H9 (cell line): ENCODE results near the gene DPP6. TPM values are rescaled to one million over a fixed set of nuclear protein-coding genes. Genes with fewer than 3 reads are reported as not detected.
"Not testable (repeated sequence)": the region's sequence is repeated elsewhere in the genome, so short reads cannot be mapped to it uniquely, and the experiment has no call there.

Source experiments
- DNase-seq: peaks from one replicate; pipeline ENCODE4 v3.0.0-alpha.2; 2017
- H2AFZ ChIP-seq: one replicate; pipeline ENCODE4 v1.6.1; 2013; ENCODE audit warnings: mild to moderate bottlenecking, low read length, control low read depth, moderate library complexity
- H2AK5ac ChIP-seq: 2 replicates; pipeline ENCODE4 v1.6.1; 2013; ENCODE audit warnings: low read length, control low read depth, mixed read lengths; ENCODE audit not compliant: insufficient read length
- H2BK120ac ChIP-seq: one replicate; pipeline ENCODE4 v1.6.1; 2013; ENCODE audit warnings: low read depth, mild to moderate bottlenecking, low read length, control low read depth, inconsistent platforms; ENCODE audit not compliant: poor library complexity, severe bottlenecking
- H2BK12ac ChIP-seq: 2 replicates; pipeline ENCODE4 v1.6.1; 2013; ENCODE audit warnings: low read length, control low read depth, mixed read lengths, low read depth; ENCODE audit not compliant: insufficient read length
- H2BK15ac ChIP-seq: 2 replicates; pipeline ENCODE4 v1.6.1; 2013; ENCODE audit warnings: low read depth, low read length, control low read depth
- H2BK20ac ChIP-seq: one replicate; pipeline ENCODE4 v1.6.1; 2013; ENCODE audit warnings: low read depth, mild to moderate bottlenecking, low read length, control low read depth, inconsistent platforms; ENCODE audit not compliant: poor library complexity, severe bottlenecking
- H2BK5ac ChIP-seq: 2 replicates; pipeline ENCODE4 v1.6.1; 2013; ENCODE audit warnings: low read length, control low read depth, mixed read lengths; ENCODE audit not compliant: insufficient read length
- H3K14ac ChIP-seq: 2 replicates; pipeline ENCODE4 v1.6.1; 2013; ENCODE audit warnings: low read length, control low read depth; ENCODE audit not compliant: insufficient read depth
- H3K18ac ChIP-seq: 2 replicates; pipeline ENCODE4 v1.6.1; 2013; ENCODE audit warnings: low read depth, mild to moderate bottlenecking, mixed read lengths, low read length, control low read depth; ENCODE audit not compliant: insufficient read length
- H3K23ac ChIP-seq: 2 replicates; pipeline ENCODE4 v1.6.1; 2013; ENCODE audit warnings: low read length, control low read depth, mixed read lengths, low read depth; ENCODE audit not compliant: insufficient read length
- H3K23me2 ChIP-seq: 2 replicates; pipeline ENCODE4 v1.6.1; 2013; ENCODE audit warnings: low read depth, mild to moderate bottlenecking, mixed read lengths, low read length, control low read depth; ENCODE audit not compliant: insufficient read length, poor library complexity, severe bottlenecking
- H3K27ac ChIP-seq: 2 replicates; pipeline ENCODE4 v1.5.1; 2013; ENCODE audit warnings: low read length, control low read depth, mixed read lengths, low read depth; ENCODE audit not compliant: insufficient read length
- H3K27me3 ChIP-seq: 2 replicates; pipeline ENCODE4 v1.6.1; 2013; ENCODE audit warnings: low read length, control low read depth, inconsistent platforms; ENCODE audit not compliant: insufficient read depth
- H3K4ac ChIP-seq: 2 replicates; pipeline ENCODE4 v1.6.1; 2013; ENCODE audit warnings: low read depth, mild to moderate bottlenecking, control low read depth, inconsistent platforms, low read length, moderate library complexity
- H3K4me1 ChIP-seq: 2 replicates; pipeline ENCODE4 v1.6.1; 2013; ENCODE audit warnings: low read length, control low read depth, inconsistent platforms; ENCODE audit not compliant: insufficient read depth
- H3K4me2 ChIP-seq: 2 replicates; pipeline ENCODE4 v1.6.1; 2013; ENCODE audit warnings: low read length, control low read depth, mixed read lengths; ENCODE audit not compliant: insufficient read length, insufficient read depth
- H3K56ac ChIP-seq: 2 replicates; pipeline ENCODE4 v1.6.1; 2013; ENCODE audit warnings: low read depth, mild to moderate bottlenecking, mixed read lengths, low read length, control low read depth; ENCODE audit not compliant: insufficient read length
- H3K79me1 ChIP-seq: 2 replicates; pipeline ENCODE4 v1.6.1; 2013; ENCODE audit warnings: low read depth, mild to moderate bottlenecking, moderate library complexity, low read length, control low read depth, inconsistent platforms; ENCODE audit not compliant: insufficient read depth, poor library complexity, severe bottlenecking
- H3K79me2 ChIP-seq: 2 replicates; pipeline ENCODE4 v1.6.1; 2013; ENCODE audit warnings: low read length, control low read depth, inconsistent platforms; ENCODE audit not compliant: insufficient read depth
- H3K9ac ChIP-seq: 2 replicates; pipeline ENCODE4 v1.6.1; 2013; ENCODE audit warnings: low read length, control low read depth, mixed read lengths; ENCODE audit not compliant: insufficient read length; ENCODE audit errors: extremely low read depth
- H3K9me3 ChIP-seq: one replicate; pipeline ENCODE4 v1.6.1; 2013; ENCODE audit warnings: low read depth, low read length, inconsistent platforms; ENCODE audit not compliant: control insufficient read depth
- H3T11ph ChIP-seq: one replicate; pipeline ENCODE4 v1.6.1; 2013; ENCODE audit warnings: mild to moderate bottlenecking, low read length, control low read depth, inconsistent platforms
- H4K20me1 ChIP-seq: one replicate; pipeline ENCODE4 v1.6.1; 2013; ENCODE audit not compliant: control insufficient read depth, insufficient read length, insufficient read depth
- H4K5ac ChIP-seq: 2 replicates; pipeline ENCODE4 v1.6.1; 2013; ENCODE audit warnings: low read depth, mild to moderate bottlenecking, mixed read lengths, low read length, control low read depth; ENCODE audit not compliant: insufficient read length
- H4K8ac ChIP-seq: replicated peaks from 2 replicates; pipeline ENCODE4 v1.6.1; 2013; ENCODE audit warnings: low read length, control low read depth, mixed read lengths, low read depth; ENCODE audit not compliant: insufficient read length
- H4K91ac ChIP-seq: 2 replicates; pipeline ENCODE4 v1.6.1; 2013; ENCODE audit warnings: low read depth, mild to moderate bottlenecking, moderate library complexity, mixed read lengths, low read length, control low read depth; ENCODE audit not compliant: insufficient read length
- H3K27ac Mint-ChIP-seq, 3 experiments: 2 replicates in 2 of 3; 3 replicates in 1 of 3; pipeline ENCODE4 v1.8.0; 2020 to 2021; ENCODE audit warnings: mixed read lengths in 3 of 3, mild to moderate bottlenecking in 1 of 3, moderate library complexity in 1 of 3
- H3K27me3 Mint-ChIP-seq: 2 replicates; pipeline ENCODE4 v1.8.0; 2021; ENCODE audit warnings: low read depth, mild to moderate bottlenecking, moderate library complexity, mixed read lengths
- H3K36me3 Mint-ChIP-seq, 3 experiments: 2 replicates in 2 of 3; 3 replicates in 1 of 3; pipeline ENCODE4 v1.8.0; 2020 to 2021; ENCODE audit warnings: low read depth in 3 of 3, mixed read lengths in 3 of 3; ENCODE audit not compliant: insufficient read depth in 1 of 3
- H3K4me1 Mint-ChIP-seq, 2 experiments: 2 replicates each; pipeline ENCODE4 v1.8.0; 2020; ENCODE audit warnings: mixed read lengths in 2 of 2
- H3K4me3 Mint-ChIP-seq, 2 experiments: 2 replicates in 1 of 2; 3 replicates in 1 of 2; pipeline ENCODE4 v1.8.0; 2020 to 2021; ENCODE audit warnings: mild to moderate bottlenecking in 2 of 2, mixed read lengths in 2 of 2, moderate library complexity in 1 of 2
- H3K9me3 Mint-ChIP-seq, 2 experiments: 2 replicates in 1 of 2; 3 replicates in 1 of 2; pipeline ENCODE4 v1.8.0; 2020; ENCODE audit warnings: mild to moderate bottlenecking in 2 of 2, mixed read lengths in 2 of 2, moderate library complexity in 1 of 2
- WGBS: extraction: QIAGEN DNeasy Blood & Tissue Kit; methylation state at CpG from one replicate; pipeline ENCODE4 v1.1.7; 2013; ENCODE audit warnings: missing lambda C conversion rate, low lambda C conversion rate, mixed read lengths; ENCODE audit not compliant: insufficient read length; ENCODE audit errors: extremely low coverage; 5-methylcytosine and 5-hydroxymethylcytosine counted together
- total RNA-seq: library from RNA; stranded (reverse); gene quantifications from 2 replicates; pipeline ENCODE4 v1.2.1, GENCODE V29; 2021

Gene DPP6
- total RNA-seq, 1 experiment from 2014 or later: 4.5 TPM

DNA sequence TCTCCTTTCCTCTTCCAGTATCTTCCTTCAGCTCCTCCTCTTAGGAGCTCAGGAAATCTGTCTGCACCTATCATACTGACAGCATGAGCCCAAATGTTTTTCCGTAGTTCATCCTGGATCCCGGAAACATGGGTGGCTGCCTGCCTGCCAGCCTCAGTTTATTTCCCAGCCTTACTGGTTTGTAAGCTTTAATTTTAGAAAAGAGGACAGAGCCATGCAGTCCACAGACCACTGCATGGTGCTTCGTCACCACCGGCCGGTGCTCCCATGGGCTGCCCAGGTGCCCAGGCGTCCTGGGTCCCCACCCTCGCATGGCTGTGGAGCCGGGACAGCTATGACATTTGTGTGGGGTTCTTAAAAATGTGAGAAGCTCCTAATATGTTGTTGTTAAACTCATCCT lies 24.4 kb upstream of the DPP6 start:
- not testable (repeated sequence) for H2BK15ac ChIP-seq, H4K91ac ChIP-seq, H4K20me1 ChIP-seq, H2BK12ac ChIP-seq, H3K4me1 ChIP-seq, H2AK5ac ChIP-seq, H3K27me3 ChIP-seq, H3K79me1 ChIP-seq, H4K5ac ChIP-seq, H3K27ac ChIP-seq, H3T11ph ChIP-seq, H3K79me2 ChIP-seq, H3K27ac Mint-ChIP-seq, H3K9ac ChIP-seq, H3K56ac ChIP-seq, H3K23ac ChIP-seq, H3K9me3 ChIP-seq, H2BK20ac ChIP-seq, H3K14ac ChIP-seq, H2BK120ac ChIP-seq, H3K4me2 ChIP-seq, DNase-seq, H3K4me3 Mint-ChIP-seq, H3K18ac ChIP-seq, H3K27me3 Mint-ChIP-seq, H2AFZ ChIP-seq, H3K4ac ChIP-seq, H4K8ac ChIP-seq, H3K23me2 ChIP-seq, H2BK5ac ChIP-seq, H3K4me1 Mint-ChIP-seq, H3K36me3 Mint-ChIP-seq
- no CpG with 5 or more reads among the region's 8 CpGs for WGBS
- H3K9me3 Mint-ChIP-seq: peaks cover 21 to 41% of the 10 kb centered on the region in 2 experiments

DNA sequence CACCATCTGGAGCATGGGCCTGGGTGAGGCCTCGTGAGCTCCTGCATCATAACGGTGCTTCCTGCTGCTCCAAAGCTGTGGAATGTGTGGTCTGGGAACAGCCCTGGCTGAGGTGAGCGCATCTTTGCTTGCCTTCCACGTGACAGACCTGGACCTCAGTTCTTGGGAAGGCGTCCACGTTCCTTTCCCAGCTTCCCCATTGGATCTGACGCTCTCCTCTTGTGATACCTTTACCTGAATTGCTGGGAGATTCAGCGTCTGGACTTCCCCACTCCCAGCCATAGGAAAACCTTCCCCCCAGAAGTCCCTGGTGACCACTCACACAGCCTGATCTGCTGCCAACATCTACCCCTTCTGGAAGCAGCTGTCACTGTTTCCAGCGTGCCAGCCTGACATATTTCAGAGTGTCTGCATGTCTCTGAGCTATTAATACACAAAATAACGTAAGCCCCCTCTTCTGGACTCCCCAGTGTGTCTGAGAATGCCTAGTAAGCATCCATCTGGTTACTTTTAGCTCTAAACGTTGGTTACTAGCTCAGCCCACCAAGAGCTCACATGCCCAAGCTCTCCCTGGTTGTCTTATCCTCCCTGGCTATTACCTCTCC lies 21.6 kb upstream of the DPP6 start:
- H3K14ac ChIP-seq, H3T11ph ChIP-seq, H3K27me3 ChIP-seq, H4K5ac ChIP-seq, H3K18ac ChIP-seq, H3K23me2 ChIP-seq, H4K20me1 ChIP-seq, H4K8ac ChIP-seq, H3K23ac ChIP-seq, H3K4ac ChIP-seq, H3K4me1 ChIP-seq, H3K27me3 Mint-ChIP-seq, H2BK120ac ChIP-seq, H3K9me3 ChIP-seq, H3K79me2 ChIP-seq, H2AK5ac ChIP-seq, H3K56ac ChIP-seq, H3K79me1 ChIP-seq, H2BK20ac ChIP-seq, H3K4me1 Mint-ChIP-seq, H3K4me3 Mint-ChIP-seq, H2BK15ac ChIP-seq, H4K91ac ChIP-seq, DNase-seq, H3K4me2 ChIP-seq, H3K36me3 Mint-ChIP-seq, H2BK12ac ChIP-seq, H2BK5ac ChIP-seq, H3K9ac ChIP-seq, H3K27ac Mint-ChIP-seq, H3K27ac ChIP-seq, H2AFZ ChIP-seq: not testable (repeated sequence)
- H3K9me3 Mint-ChIP-seq: peaks cover 21 to 46% of the 10 kb centered on the region in 2 experiments
- WGBS: no CpG with 5 or more reads among the region's 11 CpGs
